Type B pancreatic cell (in vitro differentiated cells): ENCODE results near the gene MTO1. TPM values are rescaled to one million over a fixed set of nuclear protein-coding genes. Genes with fewer than 3 reads are reported as not detected.

Experiments
- DNase-seq: peaks from one replicate; pipeline ENCODE4 v3.0.0; 2021; ENCODE audit warnings: mixed read lengths; ENCODE audit not compliant: unreplicated experiment; ENCODE audit errors: extremely low spot score
- H3K27ac Mint-ChIP-seq: 2 replicates; pipeline ENCODE4 v1.8.0; 2021; ENCODE audit warnings: mild to moderate bottlenecking, mixed read lengths
- H3K27me3 Mint-ChIP-seq: 2 replicates; pipeline ENCODE4 v1.8.0; 2021; ENCODE audit warnings: mixed read lengths
- H3K36me3 Mint-ChIP-seq: 2 replicates; pipeline ENCODE4 v1.8.0; 2021; ENCODE audit warnings: mixed read lengths
- H3K4me1 Mint-ChIP-seq: one replicate; pipeline ENCODE4 v1.8.0; 2021; ENCODE audit warnings: mixed read lengths; ENCODE audit not compliant: unreplicated experiment
- H3K4me3 Mint-ChIP-seq: 2 replicates; pipeline ENCODE4 v1.8.0; 2021; ENCODE audit warnings: mild to moderate bottlenecking, mixed read lengths
- H3K9me3 Mint-ChIP-seq: 2 replicates; pipeline ENCODE4 v1.8.0; 2021; ENCODE audit warnings: mixed read lengths
- CTCF ChIP-seq: fragments of 200-600 bp; sonication (generic); conservative IDR thresholded peaks from 2 replicates; pipeline ENCODE4 v1.5.0; 2021; ENCODE audit warnings: antibody characterized with exemption, mild to moderate bottlenecking
- total RNA-seq: library from RNA; stranded (reverse); gene quantifications from 2 replicates; pipeline ENCODE4 v1.2.1, GENCODE V29; 2021; ENCODE audit warnings: low replicate concordance

Gene MTO1
- total RNA-seq, 1 donor from 2014 or later: 28.0 TPM

GRCh38 chr6:73460056-73460455 is 1.5 kb upstream of the MTO1 start:
- Mint-ChIP-seq H3K9me3 (no peaks in the 10 kb centered on the region), H3K4me3 (peak overlapping the region; percentile 67), H3K27me3 (no peaks in the 10 kb centered on the region), H3K36me3 (no peaks in the 10 kb centered on the region), H3K4me1 (no peaks in the 10 kb centered on the region), H3K27ac (no peak overlapping the region)
- DNase-seq: no peak
- TF ChIP-seq CTCF: no peak

- Mint-ChIP-seq H3K27me3 (no peaks in the 10 kb centered on the region), H3K9me3 (no peaks in the 10 kb centered on the region), H3K4me3 (no peak overlapping the region), H3K36me3 (peaks cover 25% of the 10 kb centered on the region), H3K4me1 (no peaks in the 10 kb centered on the region), H3K27ac (no peak overlapping the region)
- DNase-seq: no peak
- TF ChIP-seq CTCF: no peak
Measured at GRCh38 chr6:73471686-73472290, 10.3 kb downstream of the MTO1 start.

- H3K27ac Mint-ChIP-seq: no peak overlapping the region
- no peak overlapping the region for H3K4me3 Mint-ChIP-seq
- no peaks in the 10 kb centered on the region for H3K9me3 Mint-ChIP-seq
- no peak for TF ChIP-seq CTCF
- peaks cover 29% of the 10 kb centered on the region for H3K36me3 Mint-ChIP-seq
- no peaks in the 10 kb centered on the region for H3K27me3 Mint-ChIP-seq
- H3K4me1 Mint-ChIP-seq: no peaks in the 10 kb centered on the region
- DNase-seq: no peak
Measured at GRCh38 chr6:73476723-73477122, 15.2 kb downstream of the MTO1 start.

GRCh38 chr6:73477407-73477806 is 15.9 kb downstream of the MTO1 start:
- Mint-ChIP-seq H3K27me3 (no peaks in the 10 kb centered on the region), H3K27ac (no peak overlapping the region), H3K4me1 (no peaks in the 10 kb centered on the region), H3K4me3 (no peak overlapping the region), H3K36me3 (peaks cover 26% of the 10 kb centered on the region), H3K9me3 (no peaks in the 10 kb centered on the region)
- no peak for DNase-seq
- no peak for TF ChIP-seq CTCF

GRCh38 chr6:73481969-73482368 is 20.4 kb downstream of the MTO1 start:
- Mint-ChIP-seq H3K27ac (no peak overlapping the region), H3K4me3 (no peak overlapping the region), H3K4me1 (no peaks in the 10 kb centered on the region), H3K36me3 (peaks cover 23% of the 10 kb centered on the region), H3K9me3 (no peaks in the 10 kb centered on the region), H3K27me3 (no peaks in the 10 kb centered on the region)
- TF ChIP-seq CTCF: no peak
- DNase-seq: no peak

GRCh38 chr6:73484438-73484837 is 22.9 kb downstream of the MTO1 start:
- Mint-ChIP-seq H3K4me3 (no peak overlapping the region), H3K36me3 (peaks cover 34% of the 10 kb centered on the region), H3K27ac (no peak overlapping the region), H3K27me3 (no peaks in the 10 kb centered on the region), H3K9me3 (no peaks in the 10 kb centered on the region), H3K4me1 (no peaks in the 10 kb centered on the region)
- TF ChIP-seq CTCF: no peak
- no peak for DNase-seq
